ENCODE results near the gene IL20.

IL20 gene

DNA sequence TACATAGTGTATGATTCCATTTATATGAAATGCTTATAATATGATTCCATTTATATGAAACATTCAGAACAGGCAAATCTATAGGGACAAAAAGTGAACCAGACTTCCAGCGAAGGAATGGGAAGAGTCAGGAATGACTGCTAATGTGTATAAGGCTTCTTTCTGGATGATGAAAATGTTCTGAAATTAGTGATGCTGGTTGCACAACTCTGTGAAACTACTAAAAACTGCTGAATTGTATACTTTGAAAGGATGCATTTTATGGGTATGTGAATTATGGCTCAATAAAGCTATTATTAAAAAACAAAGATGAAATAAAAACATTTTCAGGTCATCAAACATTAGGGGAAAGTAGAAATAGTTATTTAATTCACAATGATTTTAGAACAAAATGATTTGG, 17.7 kb downstream of the IL20 start:
- DNase-seq, result no peak

DNA sequence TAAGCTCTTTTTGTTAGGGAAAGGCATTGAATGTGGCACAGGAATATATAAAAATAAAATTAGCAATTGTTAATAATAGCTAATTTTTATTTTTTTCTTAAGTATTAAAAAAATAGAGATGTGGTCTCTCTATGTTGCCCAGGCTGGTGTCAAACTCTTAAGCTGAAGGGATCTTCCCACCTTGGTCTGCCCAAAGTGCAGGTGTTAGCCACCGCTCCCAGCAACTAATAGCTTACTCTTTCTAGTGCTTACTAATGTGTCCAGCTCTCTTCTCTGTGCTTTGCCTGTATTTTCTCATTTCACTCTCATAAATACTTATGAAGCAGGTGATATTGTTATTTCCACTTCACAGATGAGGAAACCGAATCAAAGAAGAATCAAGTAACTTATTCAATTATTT, 18.5 kb downstream of the IL20 start:
- no peak for DNase-seq

DNA sequence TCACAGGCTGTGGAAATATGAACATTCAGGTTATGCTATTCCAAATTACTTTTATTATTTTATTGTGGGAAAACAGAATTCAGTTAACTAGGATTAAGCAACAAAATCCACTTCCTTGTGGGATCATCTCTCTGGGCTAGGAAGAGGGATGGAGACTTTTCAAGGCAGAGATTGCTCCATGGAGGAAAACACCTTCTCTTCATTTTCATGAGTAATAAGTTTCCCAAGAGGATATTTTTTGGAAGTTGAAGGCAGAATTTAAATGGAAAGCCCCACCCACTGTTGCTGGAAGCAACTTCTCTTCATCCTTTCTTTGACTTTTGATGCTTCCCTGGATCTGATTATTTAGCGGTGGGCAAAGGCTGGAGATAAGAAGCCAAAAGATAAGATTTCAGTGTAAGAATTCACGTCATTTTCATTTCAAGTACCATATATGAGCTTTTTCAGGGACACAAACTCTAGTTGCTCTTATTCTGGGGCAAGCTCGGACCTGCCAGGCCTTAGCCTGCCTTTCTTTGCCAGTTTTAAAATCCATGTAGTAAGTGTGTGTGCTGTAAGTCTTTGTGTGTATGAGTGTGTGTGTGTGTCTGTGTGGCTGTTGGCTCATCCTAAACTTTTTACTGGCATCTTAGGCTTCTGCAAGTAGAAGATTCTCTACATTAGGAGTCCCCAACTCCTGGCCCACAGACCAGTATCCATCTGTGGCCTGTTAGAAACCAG, 20.1 kb downstream of the IL20 start:
- DNase-seq, result no peak

DNA sequence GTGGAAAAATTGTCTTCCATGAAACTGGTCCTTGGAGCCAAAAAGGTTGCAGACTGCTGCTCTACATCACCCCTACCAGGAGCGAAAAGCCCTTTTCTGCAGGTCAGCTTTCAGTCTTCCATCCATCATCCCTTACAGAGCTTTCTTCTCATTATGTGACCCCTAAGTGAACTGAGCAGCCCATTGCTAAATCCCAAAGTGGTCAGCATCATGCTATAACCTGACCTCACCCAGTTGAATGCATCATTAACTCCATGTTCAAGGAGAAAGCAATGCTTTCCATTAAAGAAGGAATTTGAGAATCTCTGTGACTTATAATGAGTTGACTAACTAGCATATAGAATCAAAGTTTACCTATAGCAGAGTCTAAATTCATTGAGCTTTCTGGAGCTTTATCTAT, 21.4 kb downstream of the IL20 start:
- no peak for DNase-seq

DNA sequence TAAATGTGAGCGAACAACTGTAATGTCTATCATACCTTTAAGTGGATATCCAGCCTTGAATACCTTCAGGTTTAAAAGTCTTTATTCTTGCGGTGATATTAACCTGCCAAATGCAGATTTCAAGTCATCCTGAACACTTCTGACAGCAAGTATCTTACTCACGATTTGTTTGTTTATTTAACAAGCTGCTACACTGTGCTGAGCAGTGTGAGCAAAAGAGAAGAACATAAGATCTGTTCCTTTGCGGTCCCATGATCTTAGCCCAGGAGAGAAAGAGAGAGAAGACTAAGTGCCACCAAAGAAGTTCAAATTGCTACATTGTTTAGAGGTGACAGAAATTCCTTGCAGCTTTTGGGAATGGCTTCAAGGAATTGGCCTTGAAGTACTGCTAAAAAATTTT, 22.3 kb downstream of the IL20 start:
- no peak for DNase-seq

DNA sequence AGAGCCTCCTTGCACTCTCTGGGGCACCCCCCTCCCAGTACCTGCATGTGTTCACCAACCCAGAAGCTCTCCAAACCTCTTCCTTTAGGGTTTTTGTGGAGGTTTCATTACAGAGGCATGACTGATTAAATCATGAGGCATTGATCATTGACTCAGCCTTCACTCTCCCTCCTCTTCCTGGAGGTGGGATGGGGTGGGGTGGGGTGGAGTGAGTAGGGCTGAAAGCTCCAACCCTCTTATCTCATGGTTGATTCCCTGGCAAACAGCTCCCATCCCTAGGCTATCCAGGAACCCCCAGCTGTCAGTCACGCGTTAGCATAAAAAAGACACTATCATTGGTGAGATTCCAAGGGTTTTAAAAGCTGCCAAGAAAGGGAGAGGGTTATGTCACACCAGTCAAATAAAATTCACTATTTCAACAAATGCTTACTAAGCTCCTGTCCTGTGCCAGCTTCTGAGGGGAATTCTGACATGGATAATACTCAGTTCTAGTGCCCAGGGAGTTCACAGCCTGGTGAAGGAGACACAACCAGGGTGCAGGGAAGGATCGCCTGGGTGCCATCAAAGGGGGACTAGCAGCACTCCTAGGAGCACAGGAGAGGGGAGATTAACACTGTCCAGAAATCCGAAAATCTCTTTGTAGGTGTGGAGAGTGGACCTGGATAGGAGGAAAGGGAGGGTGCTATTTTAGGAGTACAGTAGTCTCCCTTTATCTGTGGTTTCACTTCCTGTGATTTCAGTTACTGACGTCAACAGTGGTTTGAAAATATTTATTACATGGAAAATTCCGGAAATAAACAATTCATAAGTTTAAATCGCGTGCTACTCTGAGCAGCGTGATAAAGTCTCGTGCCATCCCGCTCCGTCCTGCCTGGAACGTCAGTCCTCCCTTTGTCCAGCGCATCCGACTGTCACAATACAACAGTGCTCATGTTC, 25.0 kb downstream of the IL20 start:
- DNase-seq, result peak; percentile 93

DNA sequence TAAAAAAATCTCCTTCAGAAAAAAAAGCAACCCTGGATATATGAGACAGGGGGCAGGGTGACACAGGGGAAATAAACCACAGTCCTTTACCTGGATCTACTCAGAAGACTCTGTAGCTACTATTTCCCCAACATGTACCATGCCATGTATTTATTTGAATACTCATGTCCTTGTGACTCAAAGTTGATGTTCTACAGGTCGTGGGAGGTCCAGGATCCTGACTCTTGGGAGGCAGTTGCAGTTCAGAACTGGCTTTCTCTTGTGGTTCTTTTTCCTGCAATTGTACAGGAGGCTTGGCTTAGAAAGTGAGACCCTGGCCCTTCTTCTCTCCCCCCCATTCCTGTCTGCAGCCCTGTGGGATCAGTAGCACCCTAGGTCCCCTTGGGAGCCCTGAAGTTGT, 26.0 kb downstream of the IL20 start:
- DNase-seq, result no peak

DNA sequence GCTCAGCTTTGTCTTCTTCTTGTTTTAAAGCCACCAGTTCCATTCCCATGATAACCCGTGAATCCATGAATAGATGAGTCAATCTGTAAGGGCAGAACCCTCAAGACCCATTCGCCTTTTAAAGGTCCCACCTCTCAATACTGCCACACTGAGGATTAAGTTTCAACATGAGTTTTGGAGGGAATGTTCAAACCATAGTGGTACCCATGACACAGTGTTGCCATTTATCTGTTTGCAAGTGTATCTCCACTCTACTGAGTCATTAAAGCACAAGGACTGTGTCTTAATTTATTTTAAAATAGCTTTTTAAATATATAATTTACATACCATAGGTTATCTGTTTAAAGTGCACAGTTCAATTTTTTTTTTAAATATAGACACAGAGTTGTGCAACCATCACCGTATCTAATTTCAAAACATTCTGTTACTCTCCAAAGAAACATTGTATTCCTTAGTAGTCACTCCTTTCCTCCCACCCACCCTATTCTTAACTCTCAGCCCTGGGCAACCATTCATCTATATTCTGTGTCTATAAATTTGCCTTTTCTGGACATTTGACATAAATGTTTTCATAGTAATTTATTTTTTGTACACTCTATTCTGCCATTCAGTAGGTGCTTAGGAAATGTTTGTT, 27.0 kb downstream of the IL20 start:
- DNase-seq, result no peak

DNA sequence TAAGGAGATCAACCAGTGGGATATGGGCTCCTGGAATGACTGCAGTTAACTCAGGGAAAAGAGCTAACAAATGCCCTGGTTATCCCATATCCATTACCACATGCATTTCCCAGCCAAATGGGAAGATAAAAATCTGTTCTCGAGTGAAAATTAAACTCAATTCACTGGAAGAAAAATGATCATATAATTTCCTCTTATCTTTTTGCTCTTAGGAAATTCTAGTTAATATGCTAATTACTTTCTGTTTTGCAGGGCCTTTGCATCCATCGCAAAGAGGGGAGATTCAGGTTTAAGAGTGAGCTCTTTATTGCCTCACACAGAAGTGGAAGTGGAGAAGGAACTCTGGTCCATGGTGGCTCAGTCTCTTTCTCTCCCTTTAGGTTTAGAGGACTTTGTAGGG, 28.0 kb downstream of the IL20 start:
- DNase-seq, result no peak

DNA sequence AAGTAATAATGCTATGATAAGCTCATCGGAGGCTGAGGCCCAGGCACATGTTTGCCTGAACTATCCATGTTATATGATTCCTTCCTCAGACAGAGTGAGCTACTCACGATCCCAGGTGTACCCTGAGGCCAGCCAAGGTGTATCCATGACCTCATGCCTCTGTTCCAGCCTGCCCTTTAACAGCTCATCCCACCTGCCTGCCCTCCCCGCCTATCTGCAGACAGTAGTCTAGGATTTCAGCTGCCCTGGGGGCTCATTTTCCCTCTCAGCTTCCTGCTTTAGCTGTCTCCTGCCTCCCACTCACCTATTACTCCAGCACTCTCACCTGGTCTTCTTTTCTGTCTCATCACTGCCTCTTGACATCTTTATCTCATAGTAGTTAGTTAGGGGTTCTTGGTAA, 29.9 kb downstream of the IL20 start:
- no peak for DNase-seq

DNA sequence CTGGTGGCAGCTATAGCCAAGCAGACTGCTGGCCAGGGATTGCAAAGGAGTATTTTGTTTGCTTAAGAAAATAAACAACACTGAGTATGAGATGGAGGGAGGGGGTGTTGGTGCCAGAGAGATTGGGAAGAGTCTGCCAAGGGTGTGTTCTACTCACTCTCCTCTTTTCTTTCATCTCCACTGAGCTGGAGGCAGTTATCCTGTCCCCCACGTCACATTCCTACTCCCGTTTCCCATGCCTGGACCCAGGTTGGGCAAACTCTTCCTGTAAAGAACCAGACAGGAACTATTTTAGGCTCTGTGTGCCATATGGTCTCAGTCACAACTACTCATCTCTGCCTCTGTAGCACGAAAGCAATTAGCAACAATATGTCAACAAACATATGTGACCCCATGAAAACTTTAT, 30.4 kb downstream of the IL20 start:
- DNase-seq, result peak; percentile 68

DNA sequence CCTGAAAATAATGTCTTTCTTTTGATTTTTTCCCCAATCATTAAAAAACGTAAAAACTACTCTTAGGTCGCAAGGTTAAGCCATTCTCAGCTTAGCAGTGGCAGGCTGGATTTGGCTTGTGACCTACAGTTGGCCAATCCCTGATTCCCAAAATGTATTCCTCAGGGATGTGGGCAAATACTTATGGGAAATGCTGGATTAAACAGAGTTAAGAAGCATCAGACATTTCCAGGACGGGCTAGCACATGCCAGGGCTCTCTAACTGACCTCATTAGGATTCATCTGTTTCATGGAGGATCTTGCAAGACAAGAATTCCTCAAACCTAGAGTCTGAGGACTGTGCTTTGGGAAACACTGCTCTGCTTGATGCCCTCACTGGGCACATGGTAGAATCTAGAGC, 30.8 kb downstream of the IL20 start:
- DNase-seq, result peak; percentile 43

DNA sequence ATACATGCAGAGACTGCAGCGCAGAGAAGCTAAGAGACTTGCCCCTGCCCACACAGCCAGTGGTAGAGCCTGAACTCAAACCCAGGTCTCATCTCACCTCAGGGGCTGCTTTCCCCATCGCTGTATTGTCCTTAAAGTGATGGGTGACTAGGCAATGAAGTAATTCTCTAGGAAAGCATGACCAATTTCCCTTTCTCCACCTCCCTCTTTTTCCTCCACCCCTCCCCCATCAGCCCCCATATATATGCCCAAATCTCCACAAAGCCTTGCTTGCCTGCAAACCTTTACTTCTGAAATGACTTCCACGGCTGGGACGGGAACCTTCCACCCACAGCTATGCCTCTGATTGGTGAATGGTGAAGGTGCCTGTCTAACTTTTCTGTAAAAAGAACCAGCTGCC, 31.8 kb downstream of the IL20 start, which contains the start of gene IL24:
Gene IL24, plus strand, starts transcription at position 269 of the 400 bp plus-strand sequence. CDS start 390 bp downstream, outside the sequence.
- DNase-seq, result no peak

DNA sequence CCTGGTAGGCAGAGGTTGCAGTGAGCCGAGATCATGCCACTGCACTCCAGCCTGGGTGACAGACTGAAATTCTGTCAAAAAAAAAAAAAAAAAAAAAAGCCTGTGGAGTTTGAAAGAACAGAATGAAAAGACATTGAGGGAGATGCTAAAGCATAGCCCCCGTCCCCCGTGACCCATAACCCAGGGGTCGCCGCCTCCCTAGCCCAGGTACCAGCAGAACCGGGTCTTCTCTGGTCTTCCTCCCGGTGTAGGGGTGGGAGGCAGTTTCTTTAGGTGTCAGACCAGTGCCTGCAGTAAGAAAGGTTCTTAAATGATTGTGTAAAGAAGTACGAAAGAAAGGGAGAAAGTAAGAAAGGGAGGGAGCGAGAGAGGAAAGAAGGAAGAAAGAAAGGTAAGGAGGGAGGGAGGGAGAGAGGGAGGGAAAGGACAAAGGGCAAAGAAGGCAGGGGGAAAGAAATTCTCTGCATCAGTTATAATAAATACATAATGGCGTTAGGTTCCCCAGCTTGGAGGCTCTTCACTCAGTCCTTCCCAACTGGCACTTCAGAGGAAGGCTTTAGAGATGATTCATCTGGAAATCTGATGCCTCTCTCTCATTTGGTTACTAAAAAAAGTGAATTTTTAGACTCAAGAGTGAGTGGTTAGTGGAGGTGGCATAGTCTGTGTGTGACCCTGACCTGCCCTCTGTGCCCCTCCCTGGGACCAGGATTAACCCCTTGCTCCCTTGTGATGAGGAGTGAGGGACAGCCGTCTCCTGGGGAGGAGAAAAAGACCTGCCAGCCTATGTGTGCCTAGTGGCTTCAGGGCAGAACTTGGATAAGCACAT, 32.9 kb downstream of the IL20 start:
- DNase-seq, result peak; percentile 21

DNA sequence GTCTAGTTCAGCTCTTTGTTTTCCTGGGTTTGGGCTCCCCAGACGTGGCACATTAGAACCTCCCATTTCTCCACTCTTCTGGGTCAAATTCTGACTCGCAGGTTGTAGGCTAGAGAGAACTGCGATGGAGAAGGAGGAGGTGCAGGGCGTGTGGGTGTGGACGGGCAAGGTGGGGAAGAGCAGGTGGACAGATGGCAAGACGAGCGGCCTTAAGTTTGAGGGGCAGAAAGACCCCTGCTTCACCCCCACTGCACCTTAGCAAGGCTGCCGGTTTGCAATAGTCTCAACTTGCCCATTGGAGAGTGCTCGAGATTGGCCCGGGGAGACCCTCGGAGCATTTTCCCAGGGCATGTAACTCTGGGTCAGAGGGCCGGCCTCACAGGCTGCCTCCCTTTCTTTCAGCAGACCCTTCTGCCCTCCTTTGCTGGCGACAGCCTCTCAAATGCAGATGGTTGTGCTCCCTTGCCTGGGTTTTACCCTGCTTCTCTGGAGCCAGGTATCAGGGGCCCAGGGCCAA, 33.5 kb downstream of the IL20 start:
- no peak for DNase-seq

DNA sequence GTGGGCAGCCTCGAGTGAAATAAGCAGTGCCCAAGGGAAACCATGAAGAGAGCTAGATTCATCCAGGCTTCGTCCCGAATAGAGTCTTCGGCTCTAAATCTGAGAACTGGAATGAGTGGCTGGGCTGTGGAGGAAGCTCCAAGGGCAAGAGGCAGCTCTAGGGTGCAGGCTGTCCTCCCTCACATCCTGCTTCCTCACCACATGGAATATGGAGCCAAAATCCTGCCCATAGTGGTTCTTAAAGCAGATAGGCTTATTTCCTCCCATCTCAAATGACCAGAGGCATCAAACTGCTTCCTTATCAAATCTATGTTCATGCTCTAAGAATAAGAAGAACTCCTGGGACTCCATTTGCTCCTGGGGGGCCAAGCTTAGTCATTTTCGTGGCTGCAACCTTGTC, 34.3 kb downstream of the IL20 start:
- no peak for DNase-seq

DNA sequence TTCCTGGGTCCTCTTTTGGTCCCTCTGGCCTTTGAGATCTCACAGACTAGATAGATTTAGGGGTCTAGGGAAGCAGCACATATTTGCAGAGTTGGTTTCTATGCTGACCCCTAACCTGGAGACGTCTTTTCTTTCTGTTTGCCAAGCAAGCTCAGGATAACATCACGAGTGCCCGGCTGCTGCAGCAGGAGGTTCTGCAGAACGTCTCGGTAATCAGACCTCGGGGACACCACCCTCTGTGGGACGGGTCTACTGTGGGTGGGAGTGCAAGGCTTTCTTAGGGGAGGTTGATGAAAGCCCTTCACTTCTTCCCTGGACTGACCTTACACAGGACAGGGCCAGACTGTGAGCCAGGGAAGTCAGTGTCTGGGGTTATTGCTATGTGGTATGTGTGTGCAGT, 34.7 kb downstream of the IL20 start:
- no peak for DNase-seq

DNA sequence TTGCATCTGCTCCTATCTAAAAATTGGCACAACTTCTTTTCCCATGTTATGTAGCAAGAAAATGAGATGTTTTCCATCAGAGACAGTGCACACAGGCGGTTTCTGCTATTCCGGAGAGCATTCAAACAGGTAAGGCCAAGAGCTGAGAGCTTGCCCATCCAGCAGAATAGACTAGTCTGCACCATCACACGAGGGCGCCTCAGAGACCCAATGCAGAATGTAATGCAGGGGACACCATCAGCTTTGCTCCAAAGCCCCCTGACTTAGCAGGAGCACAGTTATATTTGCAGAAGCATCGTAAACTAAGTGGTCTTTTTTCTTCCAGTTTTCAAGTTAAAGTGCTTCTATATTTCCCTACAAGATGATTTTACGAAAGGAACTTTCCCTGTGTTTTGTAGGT, 36.5 kb downstream of the IL20 start:
- DNase-seq, result no peak

DNA sequence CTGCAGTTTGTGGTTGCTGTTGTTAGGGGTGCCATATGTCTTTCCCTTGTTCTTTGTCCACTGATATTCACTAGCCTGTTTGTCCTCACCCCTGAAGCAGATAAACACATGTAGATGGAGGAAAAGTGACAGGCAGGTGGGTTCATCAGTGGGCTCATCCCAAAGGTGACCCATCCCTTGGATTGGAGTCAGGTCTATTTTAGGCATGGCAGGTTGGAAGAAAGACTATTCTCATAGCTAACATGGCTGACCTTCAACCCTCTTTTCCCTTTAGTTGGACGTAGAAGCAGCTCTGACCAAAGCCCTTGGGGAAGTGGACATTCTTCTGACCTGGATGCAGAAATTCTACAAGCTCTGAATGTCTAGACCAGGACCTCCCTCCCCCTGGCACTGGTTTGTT, 37.3 kb downstream of the IL20 start:
- no peak for DNase-seq

DNA sequence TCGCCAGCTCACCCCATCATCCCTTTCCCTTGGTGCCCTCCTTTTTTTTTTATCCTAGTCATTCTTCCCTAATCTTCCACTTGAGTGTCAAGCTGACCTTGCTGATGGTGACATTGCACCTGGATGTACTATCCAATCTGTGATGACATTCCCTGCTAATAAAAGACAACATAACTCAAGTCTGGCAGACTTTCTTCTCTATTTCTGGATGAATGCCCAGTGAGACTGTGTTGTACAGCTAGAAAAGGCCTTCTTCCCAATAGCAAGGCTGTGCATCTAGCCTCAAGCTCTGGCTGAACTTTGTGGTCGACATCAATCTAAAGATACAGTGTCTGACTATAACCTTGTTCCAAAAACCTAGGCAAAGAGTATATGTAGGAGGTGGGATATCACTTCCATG, 38.3 kb downstream of the IL20 start:
- no peak for DNase-seq

DNA sequence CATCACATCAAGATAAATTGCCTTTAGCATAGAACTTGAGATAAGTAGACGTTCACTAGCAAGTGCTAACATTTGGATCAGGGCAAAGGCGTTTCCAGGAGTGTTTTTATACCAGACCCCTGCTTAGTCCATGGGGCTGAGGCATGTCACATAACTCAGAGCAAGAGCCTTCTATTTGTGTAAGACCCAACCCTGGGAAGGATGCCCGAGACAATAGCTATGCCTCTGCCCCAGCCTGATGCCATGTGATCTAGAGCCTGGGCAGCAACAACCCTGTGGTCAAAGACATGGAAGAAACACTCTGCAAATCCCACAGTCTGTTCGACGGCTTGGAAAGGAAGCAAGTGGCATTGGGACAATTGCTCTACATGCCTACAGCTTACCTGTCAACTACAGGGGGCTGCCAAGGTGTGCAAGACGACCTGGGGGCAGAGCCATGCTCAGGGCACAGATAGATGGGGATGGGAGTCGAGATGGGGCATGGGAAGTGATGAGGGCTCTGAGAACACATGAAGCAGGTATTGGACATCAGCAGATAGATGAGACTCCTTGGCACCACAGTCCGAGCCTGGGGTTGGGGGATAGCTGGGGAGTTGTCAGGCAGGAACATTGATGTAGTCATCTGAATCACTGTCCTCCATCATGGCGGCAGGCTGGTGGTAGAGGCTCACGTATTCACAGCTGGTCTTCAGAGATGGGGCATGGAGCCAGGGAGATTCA, 39.2 kb downstream of the IL20 start:
- DNase-seq, result no peak
